ENCODE measurements around the gene MCU.
A peak's percentile ranks its signal among the peaks of the same experiment; 100 is the strongest.

The MCU gene

DNA sequence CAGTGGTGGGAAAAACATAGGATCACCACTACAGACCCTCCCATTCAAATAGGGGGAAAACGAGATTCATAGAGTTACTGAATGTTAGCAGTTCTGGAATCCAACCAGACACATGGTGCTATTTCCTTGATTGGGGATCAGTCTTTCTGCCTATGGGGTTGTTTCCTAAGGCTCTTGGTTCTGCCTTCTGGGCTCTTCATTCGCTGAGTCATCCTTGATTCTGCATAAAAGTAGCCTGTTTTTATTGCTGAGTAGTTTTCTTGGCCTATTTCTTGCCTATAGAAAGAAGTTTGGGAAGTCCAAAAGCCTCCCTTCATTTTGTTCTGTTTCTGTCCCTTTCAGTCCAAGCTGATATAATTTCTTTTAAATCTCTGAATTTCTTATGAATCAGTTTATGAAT lies 102.3 kb downstream of the MCU start:
- H3K27ac ChIP-seq, result no peak overlapping the region
- no peak for DNase-seq (ENCODE audit: low read depth, low spot score)

- DNase-seq (ENCODE audit: low read depth, low spot score), result no peak
Measured at GRCh38 chr10:72796042-72796441, 104.1 kb downstream of the MCU start.

DNA sequence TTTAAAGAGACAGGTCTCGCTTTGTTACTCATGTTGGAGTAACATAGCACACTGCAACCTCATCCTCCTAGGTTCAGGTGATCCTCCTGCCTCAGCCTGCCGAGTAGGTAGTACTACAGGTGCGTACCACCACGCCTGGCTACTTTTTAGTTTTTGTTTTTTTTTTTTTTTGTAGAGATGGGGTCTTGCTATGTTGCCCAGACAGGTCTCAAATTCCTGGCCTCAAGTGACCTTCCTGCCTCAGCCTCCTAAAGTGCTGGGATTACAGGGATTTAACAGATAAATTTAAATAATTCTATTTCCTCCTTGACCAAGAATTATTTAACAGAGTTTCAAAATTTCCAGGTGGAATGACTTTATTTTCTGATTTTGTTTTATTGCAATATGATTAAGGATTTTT lies 104.6 kb downstream of the MCU start:
- no peak for DNase-seq (ENCODE audit: low read depth, low spot score)
- no peak overlapping the region for H3K27ac ChIP-seq

More at GRCh38 chr10:72796042-72796441, 104.1 kb downstream of the MCU start:
- H3K27ac ChIP-seq, result no peak overlapping the region

DNA sequence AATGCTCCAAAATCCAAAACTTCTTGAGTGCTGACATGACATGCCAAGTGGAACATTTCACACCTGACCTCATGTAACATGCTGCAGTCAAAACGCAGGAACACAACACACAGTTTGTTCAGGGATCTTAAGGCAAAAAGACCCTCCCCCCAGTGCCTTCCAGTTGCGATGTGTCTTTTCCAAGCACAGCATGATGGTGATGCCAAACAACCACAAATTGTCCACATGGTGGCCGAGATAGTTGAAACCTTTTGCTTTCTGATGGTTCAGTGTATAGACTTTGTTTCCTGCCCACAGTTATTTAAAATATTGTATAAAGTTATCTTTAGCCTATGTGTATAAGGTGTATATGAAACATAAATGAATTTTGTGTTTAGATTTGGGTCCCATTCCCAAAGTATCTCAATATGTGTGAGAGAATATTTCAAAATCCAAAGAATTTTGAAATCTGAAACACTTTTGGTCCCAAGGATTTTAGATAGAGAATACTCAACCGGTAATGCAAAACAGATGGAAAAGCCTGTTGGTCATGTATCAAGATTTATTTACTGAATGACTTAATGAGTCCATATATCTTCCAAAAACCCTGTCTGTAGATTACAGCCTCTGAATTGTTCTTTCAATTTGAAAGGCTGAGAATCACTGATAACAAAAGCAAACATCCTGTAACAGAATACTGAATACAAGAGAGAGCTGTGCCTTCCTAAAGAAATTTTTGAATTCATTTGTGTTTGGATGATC lies 108.2 kb downstream of the MCU start:
- no peak overlapping the region for H3K27ac ChIP-seq
- DNase-seq (ENCODE audit: low read depth, low spot score), result no peak

- no peak overlapping the region for H3K27ac ChIP-seq
Measured at GRCh38 chr10:72800741-72801092, 108.8 kb downstream of the MCU start.

GRCh38 chr10:72801263-72801868 lies 109.4 kb downstream of the MCU start:
- no peak for DNase-seq (ENCODE audit: low read depth, low spot score)
- no peak overlapping the region for H3K27ac ChIP-seq

More at GRCh38 chr10:72800741-72801092, 108.8 kb downstream of the MCU start:
- DNase-seq (ENCODE audit: low read depth, low spot score), result no peak

GRCh38 chr10:72802332-72802731 lies 110.4 kb downstream of the MCU start:
- peak overlapping the region; percentile 25 for H3K27ac ChIP-seq
- no peak for DNase-seq (ENCODE audit: low read depth, low spot score)

DNA sequence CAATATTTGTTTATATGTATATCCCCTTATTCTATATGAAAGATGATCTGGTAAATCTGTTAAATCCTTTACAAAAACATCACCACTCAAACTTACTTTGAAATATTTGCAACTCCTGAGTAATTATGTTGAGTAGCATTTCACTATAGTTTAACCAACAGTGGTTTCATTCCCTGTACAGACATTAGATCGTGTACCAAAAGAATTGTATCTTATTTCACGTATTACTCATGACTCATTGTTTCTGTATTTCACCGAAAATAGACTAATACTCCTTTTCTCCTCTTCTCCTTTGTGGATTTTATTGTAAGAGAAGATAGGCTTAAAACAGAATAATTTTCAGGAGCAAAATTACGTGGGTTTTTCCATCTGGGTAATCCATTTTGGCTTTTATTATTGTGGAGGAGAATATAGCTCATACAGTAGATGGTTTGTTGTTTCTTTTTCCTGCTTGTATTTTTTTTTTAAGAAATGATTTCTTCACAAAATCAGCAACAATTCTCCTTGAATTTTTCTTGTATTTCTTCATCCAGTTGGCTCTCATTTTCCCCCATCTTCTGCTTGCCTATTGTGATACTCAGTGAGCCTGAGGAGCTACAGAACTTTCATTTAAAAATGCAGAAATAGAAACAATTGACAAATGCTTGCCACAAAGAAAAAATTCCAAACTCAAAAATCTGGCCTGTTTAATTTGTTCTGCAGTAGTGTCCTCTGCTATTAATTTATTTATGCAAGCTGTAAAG lies 111.0 kb downstream of the MCU start:
- H3K27ac ChIP-seq, result peak overlapping the region; percentile 25
- DNase-seq (ENCODE audit: low read depth, low spot score), result no peak

GRCh38 chr10:72808001-72808400 lies 116.1 kb downstream of the MCU start:
- DNase-seq (ENCODE audit: low read depth, low spot score), result no peak
- no peak overlapping the region for H3K27ac ChIP-seq

DNA sequence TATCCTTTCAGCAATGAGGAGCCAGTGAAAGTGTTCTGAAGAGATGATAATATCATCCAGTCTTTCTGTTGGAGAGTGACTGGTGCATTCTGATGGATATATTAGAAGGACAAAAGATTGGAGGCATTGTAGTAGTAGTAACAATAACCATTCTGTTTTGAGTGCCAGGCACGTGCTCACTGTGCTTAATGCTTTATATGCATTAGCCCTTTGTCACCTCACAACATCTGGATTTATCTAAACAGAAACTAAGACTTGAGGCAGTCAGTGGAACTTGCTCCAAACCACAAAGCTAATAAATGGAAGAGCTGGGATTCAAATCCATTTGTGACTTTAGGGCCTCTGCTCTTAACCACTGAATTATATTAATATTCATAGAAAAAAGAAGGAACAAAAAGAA lies 117.1 kb downstream of the MCU start:
- no peak overlapping the region for H3K27ac ChIP-seq
- DNase-seq (ENCODE audit: low read depth, low spot score), result no peak

- no peak for DNase-seq (ENCODE audit: low read depth, low spot score)
- peak overlapping the region; percentile 70 for H3K27ac ChIP-seq
Measured at GRCh38 chr10:72810976-72811375, 119.0 kb downstream of the MCU start.

GRCh38 chr10:72812415-72812752 lies 120.4 kb downstream of the MCU start:
- DNase-seq (ENCODE audit: low read depth, low spot score), result no peak
- peak overlapping the region; percentile 70 for H3K27ac ChIP-seq

DNA sequence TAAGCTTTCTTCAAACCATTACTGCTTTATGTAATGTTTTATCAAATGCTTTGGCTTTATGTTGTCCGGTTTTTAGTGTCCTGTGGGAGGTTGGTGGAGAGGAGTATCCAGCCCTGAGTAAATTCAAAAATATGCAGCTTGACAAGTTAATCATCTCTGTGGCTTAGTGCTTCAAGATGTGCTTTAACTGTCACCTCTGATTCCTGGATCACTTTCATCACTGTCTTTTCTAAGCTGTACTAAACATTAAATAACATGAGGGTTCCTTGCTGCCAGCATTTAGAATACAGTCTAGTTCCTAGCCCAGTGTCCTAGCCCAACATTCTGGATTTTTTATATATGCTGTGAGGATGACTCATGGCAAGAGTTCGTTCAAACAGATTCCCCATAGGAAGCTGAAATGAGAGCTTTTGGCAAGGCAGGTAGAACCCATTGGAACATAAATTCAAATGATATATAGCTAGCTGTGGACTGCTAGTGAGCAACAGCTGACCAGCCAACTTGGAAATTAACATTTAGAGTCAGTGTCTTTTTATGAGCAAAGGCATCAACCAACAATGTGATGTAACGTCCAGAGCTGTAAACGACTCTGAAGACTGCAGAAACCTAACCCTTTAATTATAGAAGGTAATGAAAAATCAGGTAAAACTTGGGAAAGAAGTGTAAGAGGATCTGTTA lies 120.9 kb downstream of the MCU start:
- peak overlapping the region; percentile 70 for H3K27ac ChIP-seq
- DNase-seq (ENCODE audit: low read depth, low spot score), result peak; percentile 10

DNA sequence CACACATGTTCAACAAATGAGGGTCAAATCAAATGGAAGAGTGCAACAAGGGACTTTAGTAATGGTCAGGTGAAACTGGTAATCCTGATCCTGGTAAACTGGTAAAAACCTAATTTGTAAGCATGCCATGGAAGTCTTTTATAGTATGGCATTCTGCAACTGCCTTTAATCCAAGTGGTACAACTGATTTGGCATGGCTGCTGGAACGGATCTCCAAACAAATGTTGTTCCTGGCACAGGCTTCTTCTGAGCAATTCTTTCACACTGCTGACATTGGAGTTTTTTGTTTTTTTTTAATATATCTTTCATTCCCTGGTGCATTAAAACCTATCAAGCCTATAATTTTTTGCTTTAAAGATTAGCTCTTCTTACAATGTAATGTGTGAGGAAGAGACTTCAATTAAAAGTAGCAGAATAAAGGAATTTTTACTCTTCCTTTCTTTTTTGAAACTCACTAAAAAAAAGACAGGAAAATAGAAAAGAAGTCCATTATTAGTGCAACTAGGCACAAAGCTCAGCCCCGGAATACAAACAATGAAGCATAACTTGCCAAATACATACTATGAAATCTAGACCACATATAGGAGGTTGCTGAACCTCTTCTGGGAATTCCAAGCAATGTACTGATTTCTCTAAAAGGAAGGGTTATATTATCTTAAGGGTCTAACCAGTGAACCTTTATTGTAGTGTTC lies 122.3 kb downstream of the MCU start:
- H3K27ac ChIP-seq, result no peak overlapping the region
- DNase-seq (ENCODE audit: low read depth, low spot score), result no peak

- no peak for DNase-seq (ENCODE audit: low read depth, low spot score)
- no peak overlapping the region for H3K27ac ChIP-seq
Measured at GRCh38 chr10:72816565-72816964, 124.6 kb downstream of the MCU start.

- DNase-seq (ENCODE audit: low read depth, low spot score), result no peak
- H3K27ac ChIP-seq, result no peak overlapping the region
Measured at GRCh38 chr10:72818076-72818475, 126.1 kb downstream of the MCU start.

DNA sequence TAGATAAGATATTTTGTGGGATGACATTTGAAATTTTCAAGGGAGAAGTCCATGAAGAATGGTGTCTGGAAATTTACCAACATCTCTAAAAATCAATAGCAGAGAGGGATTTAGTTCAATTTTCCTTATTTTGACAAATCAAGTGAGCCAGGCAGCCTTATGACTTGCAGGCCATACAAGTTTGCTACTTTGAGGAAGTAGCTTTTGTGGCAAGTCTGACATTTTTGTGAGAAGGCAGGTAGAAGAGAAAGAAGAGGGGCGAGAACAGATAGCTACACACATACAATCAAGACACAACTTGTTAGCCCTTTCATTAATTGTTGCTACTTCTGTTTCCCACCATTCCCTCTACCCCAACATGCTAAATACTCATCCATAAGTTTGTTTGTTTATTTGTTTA lies 127.1 kb downstream of the MCU start:
- no peak for DNase-seq (ENCODE audit: low read depth, low spot score)
- no peak overlapping the region for H3K27ac ChIP-seq

DNA sequence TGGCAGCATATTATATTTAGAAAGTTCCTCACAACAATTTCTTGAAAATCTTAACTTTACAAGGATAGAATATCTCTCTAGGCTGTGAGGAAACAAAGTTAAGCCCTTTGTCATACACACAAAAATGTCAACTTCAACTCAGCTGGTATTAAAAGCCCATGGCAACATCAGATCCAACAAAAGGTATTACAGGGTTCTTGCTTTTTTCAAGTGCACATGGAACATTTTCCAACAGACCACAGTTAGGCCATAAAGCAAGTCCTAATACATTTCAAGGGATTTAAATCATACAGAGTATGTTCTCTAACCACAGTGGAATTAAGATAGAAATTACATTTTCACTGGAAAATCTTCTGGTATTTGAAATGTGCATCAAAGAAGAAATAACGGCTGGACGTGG lies 129.7 kb downstream of the MCU start:
- DNase-seq (ENCODE audit: low read depth, low spot score), result no peak
- no peak overlapping the region for H3K27ac ChIP-seq

DNA sequence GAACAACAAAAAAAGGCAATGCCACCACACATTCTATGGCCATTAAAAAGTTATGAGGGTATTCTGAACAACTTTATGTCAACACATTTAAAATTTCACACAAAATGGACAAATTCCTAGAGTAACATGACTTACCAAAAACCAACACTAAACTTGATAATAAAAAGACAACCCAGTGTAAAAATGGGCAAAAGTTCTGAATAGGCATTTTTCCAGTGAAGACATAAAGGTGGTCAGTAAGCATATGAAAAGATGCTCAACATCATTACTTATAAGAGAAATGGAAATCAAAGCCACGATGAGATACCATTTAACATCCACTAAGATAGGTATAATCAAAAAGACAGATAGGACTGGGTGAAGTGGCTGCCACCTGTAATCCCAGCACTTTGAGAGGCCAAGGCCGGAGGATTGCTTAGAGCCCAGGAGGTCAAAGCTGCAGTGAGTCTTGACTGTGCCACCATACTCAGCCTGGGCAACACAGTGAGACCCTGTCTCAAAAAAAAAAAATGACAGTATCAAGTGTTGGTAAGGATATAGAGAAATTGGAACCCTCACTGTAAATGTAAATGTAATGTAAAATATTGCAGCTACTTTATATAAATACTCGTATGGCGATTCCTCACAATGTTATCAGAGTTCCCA lies 130.5 kb downstream of the MCU start:
- DNase-seq (ENCODE audit: low read depth, low spot score), result no peak
- no peak overlapping the region for H3K27ac ChIP-seq

DNA sequence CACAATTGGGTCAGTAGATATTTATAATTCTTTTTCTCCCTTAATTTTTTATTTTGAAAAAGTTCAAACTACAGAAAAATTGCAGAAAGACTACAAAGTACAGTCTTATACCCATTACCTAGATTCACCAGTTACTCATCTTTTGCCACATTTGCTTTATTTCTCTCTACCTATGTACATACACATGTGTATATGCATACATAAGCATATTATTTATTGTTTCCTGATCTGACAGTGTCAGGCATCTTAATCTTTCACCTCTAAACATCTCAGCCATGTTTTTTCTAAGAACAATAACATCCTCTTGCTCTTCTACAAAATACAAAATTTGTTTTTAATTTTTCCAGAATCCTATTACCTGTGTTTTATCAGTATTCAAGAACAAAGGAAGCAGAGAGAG lies 133.2 kb downstream of the MCU start:
- DNase-seq (ENCODE audit: low read depth, low spot score), result no peak
- H3K27ac ChIP-seq, result no peak overlapping the region

All from epithelial cell of prostate (primary cell).